Mucosa of descending colon (tissue), 3 donors: ENCODE data around the gene GFY. TPM values are rescaled to one million over a fixed set of nuclear protein-coding genes. Genes with fewer than 3 reads are reported as not detected.
"Not testable (repeated sequence)": the region's sequence is repeated elsewhere in the genome, so short reads cannot be mapped to it uniquely, and the experiment has no call there.

Experiments used
- ATAC-seq: fragments of 200-7000 bp; cut with Tn5 transposase; one replicate; pipeline ENCODE4 v1.9.1; 2020; ENCODE audit warnings: mild to moderate bottlenecking, moderate library complexity
- DNase-seq, 3 donors: peaks; one replicate each; pipeline ENCODE4 v3.0.0-alpha.2; 2020
- H3K36me3 ChIP-seq: fragments of 200-600 bp; one replicate; pipeline ENCODE4 v1.8.0; 2021; ENCODE audit warnings: low read depth, mild to moderate bottlenecking
- H3K4me1 ChIP-seq: fragments of 200-600 bp; one replicate; pipeline ENCODE4 v1.8.0; 2021; ENCODE audit warnings: low read depth, mild to moderate bottlenecking
- H3K4me3 ChIP-seq: fragments of 200-600 bp; one replicate; pipeline ENCODE4 v1.8.0; 2021; ENCODE audit warnings: mild to moderate bottlenecking
- H3K9me3 ChIP-seq: fragments of 200-600 bp; one replicate; pipeline ENCODE4 v1.8.0; 2021; ENCODE audit warnings: mild to moderate bottlenecking
- CTCF ChIP-seq: fragments of 200-600 bp; IDR thresholded peaks from one replicate; pipeline ENCODE4 v1.8.0; 2022; ENCODE audit warnings: antibody characterized with exemption, mild to moderate bottlenecking
- intact Hi-C, 2 donors: fragments of 100-400 bp; cut with DNase I in 1 of 2; cut with micrococcal nuclease in 1 of 2; formaldehyde crosslinking; loops; one replicate each; pipeline versions ENCODE4 v1.11.0 to v1.11.1; 2022; cut with DNase I, micrococcal nuclease
- total RNA-seq, 3 donors: library from RNA; stranded (reverse); fragmentation: NEBNext Ultra II Directional in 2 of 3; extraction: Animal tissue kit (Norgen Biotek cat#: 25700) in 2 of 3; gene quantifications; one replicate each; pipeline versions ENCODE4 v1.2.1 to v1.2.4, GENCODE V29; 2021 to 2023
- donor health status: DM: no; HTN: no; CAD: no; lungs with moderate emphysema.
- donor health status: DM: no; HTN: no; CAD: no.
- donor health status: DM: no; HTN: yes; CAD: no.

Gene GFY
- total RNA-seq, 3 donors from 2014 or later: not detected

GRCh38 chr19:49443366-49444099 is 18.3 kb downstream of the GFY start:
- H3K9me3 ChIP-seq: no peaks in the 10 kb centered on the region
- DNase-seq (peak; percentile 96), ATAC-seq (peak; percentile 94)
- H3K4me1 ChIP-seq: no peaks in the 10 kb centered on the region
- intact Hi-C loops: loop anchor here (2.0 to 5.0 kb wide), 2 partner anchors 51 kb away; no protein-coding TSS in a partner anchor
- no peaks in the 10 kb centered on the region for H3K36me3 ChIP-seq
- H3K4me3 ChIP-seq: peak overlapping the region; percentile 42
- peak; percentile 75 for TF ChIP-seq CTCF

DNA sequence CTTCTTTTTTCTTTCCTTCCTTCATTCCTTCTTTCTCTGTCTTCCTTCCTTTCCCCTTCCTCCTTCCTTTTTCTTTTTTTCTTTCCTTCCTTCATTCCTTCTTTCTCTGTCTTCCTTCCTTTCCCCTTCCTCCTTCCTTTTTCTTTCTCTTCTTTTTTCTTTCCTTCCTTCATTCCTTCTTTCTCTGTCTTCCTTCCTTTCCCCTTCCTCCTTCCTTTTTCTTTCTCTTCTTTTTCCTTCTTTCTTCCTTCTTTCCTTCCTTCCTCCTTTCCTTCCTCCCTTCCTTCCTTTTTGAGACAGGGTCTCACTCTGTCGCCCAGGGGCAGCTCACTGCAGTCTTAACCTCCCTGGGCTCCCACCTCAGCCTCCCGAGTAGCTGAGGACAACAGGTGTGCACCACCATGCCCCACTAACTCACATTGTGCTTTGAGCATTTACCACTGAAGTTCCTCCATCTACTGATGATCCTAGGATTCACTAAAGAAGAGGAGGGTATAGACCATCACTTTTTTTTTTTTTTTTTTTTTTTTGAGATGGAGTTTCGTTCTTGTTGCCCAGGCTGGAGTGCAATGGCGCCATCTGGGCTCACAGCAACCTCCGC is 19.0 kb downstream of the GFY start:
- ATAC-seq, DNase-seq, H3K36me3 ChIP-seq, H3K9me3 ChIP-seq, H3K4me3 ChIP-seq, H3K4me1 ChIP-seq: not testable (repeated sequence)
- intact Hi-C loops: loop anchor here in 1 of 2 donors (5.0 kb wide), 1 partner anchor 52 kb away; no protein-coding TSS in a partner anchor

- no peaks in the 10 kb centered on the region for H3K36me3 ChIP-seq
- peaks cover 4% of the 10 kb centered on the region for H3K4me1 ChIP-seq
- no peaks in the 10 kb centered on the region for H3K9me3 ChIP-seq
- peak in 1 of 3 donors; percentile 41 for DNase-seq
- H3K4me3 ChIP-seq: no peak overlapping the region
- TF ChIP-seq CTCF: no peak
- no peak for ATAC-seq
- intact Hi-C loops: no loop called here
These were observed 20.8 kb downstream of the GFY start for GRCh38 chr19:49445997-49446396.

- TF ChIP-seq CTCF: no peak
- Histone ChIP-seq H3K9me3 (no peaks in the 10 kb centered on the region), H3K36me3 (peaks cover 5% of the 10 kb centered on the region), H3K4me1 (peaks cover 8% of the 10 kb centered on the region), H3K4me3 (no peak overlapping the region)
- peak in 1 of 3 donors; percentile 58 for DNase-seq
- no peak for ATAC-seq
- intact Hi-C loops: no loop called here
These were observed 22.6 kb downstream of the GFY start for GRCh38 chr19:49447485-49448431.

- intact Hi-C loops: no loop called here
- H3K4me3 ChIP-seq: no peak overlapping the region
- H3K36me3 ChIP-seq: peaks cover 5% of the 10 kb centered on the region
- TF ChIP-seq CTCF: no peak
- no peaks in the 10 kb centered on the region for H3K9me3 ChIP-seq
- no peak for ATAC-seq
- peaks cover 8% of the 10 kb centered on the region for H3K4me1 ChIP-seq
- DNase-seq: no peak
These were observed 23.2 kb downstream of the GFY start for GRCh38 chr19:49448432-49448786.
